Activated T-helper 1 cell treated with anti-CD3 and anti-CD28 coated beads, Interleukin-2, amount 50 U/mL, for 16 hours (primary cell): Measurements from ENCODE around the gene RARA.
"Not testable (repeated sequence)": the region's sequence is repeated elsewhere in the genome, so short reads cannot be mapped to it uniquely, and the experiment has no call there.

Experiments used
- DNase-seq, 2 donors: peaks; one replicate each; pipeline ENCODE4 v3.0.0-alpha.2; 2020; ENCODE audit warnings: low read depth in 1 of 2, low spot score in 1 of 2

RARA gene

GRCh38 chr17:40297511-40297910 is 11.5 kb upstream of the RARA start:
- no peak for DNase-seq

DNA sequence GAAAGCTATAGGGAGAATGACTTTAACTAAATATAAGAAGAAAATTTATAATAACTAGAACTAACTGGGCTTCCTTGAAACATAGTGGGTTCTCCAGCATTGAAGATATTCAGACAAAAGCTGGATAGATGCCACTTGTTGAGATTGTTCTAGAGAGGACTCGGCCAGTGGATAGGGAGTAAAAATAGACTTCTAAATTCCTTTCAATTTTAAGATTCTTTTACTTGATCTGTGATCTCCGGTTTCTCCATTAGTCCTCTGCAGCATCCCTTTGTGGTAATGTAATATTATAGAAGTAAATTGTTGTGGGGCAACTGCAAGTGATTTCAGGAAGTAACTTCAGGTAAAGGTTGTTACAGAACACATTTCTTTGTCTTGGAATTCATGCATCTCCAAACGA is 10.3 kb upstream of the RARA start:
- no peak for DNase-seq

GRCh38 chr17:40299159-40299757 is 9.7 kb upstream of the RARA start:
- not testable (repeated sequence) for DNase-seq

DNA sequence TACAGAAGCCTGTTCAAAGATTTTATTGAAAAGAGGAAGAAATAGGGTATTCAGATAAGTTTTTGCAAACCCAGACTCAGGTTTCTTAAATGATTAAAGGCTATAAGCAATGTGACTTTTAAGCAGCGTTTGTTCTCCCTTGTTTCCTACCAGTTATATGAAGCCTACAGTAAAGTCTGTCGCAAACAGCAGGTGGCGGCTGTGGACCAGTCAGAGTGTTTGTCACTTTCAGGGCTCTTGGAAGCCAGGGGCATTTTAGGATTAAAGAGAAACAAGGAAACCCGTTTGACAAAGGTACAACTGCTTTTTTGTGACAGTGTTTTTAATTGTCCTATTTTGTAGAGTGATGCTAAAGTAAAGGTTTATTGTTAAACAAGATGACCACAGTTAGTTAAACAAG is 7.7 kb upstream of the RARA start:
- DNase-seq = no peak

DNA sequence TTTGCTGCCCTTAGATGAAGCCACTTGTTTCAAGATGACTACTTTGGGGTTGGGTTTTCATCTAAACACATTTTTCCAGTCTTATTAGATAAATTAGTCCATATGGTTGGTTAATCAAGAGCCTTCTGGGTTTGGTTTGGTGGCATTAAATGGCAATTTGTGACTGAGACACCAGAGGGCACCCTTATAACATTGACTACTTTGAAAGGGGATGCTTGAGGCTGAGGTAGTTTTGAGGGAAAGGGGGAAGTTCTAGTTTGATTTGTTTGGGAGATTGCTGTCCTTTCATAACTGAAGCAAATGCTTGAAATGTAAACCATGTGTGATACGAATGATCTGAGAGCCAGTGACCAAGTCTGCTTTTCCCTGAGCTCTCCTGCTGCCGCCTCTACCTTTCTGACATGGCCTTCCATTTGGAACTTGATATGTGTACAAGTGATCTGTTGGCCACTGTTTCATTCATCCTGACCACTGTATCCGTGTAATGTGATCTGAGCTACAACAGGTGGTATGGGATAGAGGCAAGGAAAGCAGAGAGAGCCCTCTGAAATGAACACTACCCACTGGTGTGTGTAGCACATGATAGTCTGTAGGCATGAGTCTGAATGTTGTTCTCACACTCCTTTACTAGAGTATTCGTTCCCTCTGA is 5.8 kb upstream of the RARA start:
- no peak for DNase-seq

- DNase-seq = no peak
Measured at GRCh38 chr17:40303708-40304551, 5.0 kb upstream of the RARA start.

DNA sequence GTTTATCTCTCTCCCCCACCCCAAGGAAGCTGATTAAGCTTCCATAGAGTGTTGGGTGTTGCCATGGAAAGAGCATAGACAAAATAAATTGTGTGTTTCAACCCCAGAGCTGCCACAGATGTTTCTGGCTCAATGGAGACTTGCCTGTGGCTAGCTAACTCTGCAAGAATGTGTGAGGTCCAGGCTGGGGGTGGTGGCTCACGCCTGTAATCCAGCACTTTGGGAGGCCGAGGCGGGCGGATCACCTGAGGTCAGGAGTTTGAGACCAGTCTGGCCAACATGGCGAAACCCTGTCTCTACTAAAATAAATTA is 4.5 kb upstream of the RARA start:
- DNase-seq = not testable (repeated sequence)

- not testable (repeated sequence) for DNase-seq
Measured at GRCh38 chr17:40304866-40305265, 4.1 kb upstream of the RARA start.

- DNase-seq = no peak
Measured at GRCh38 chr17:40306395-40306794, 2.6 kb upstream of the RARA start.

DNA sequence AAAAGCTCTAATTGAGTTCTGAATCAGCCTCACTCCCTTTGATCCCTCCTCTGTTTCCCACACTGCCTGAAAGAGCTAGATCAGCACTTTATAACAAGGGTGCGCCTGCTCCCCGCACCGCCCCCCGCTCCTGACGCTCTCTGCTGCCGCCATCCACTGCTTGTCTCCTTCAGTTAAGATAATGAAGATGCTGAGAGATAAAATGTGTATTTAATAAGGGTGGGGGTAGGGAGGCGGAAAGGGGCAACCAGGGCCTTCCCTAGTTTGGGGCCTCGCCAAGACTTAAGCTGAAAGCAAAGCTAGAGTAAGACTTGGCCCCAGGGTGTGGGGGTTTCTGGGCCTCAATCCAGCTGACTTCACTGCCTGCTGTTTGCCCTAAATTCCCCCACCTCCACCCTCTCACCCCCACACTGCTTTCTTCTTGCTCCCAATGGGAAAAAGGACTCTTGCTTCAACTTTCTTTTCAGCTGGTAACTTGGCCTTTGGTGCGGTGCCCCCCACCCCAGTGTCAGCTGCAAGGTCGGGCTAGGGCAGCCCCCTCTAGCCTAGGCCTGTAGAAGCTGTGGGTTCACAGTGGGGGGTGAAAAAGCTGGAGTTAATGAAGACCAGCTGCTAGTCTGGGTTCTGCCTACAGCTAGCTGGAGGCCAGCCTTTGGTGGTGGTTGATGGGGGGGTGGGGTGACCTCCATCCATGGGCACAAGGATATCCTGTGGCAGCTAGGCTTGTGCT is 1.8 kb upstream of the RARA start:
- no peak for DNase-seq

- DNase-seq = no peak
Measured at GRCh38 chr17:40307740-40308239, 1.2 kb upstream of the RARA start.

GRCh38 chr17:40309949-40310510 is 1.1 kb downstream of the RARA start:
- no peak for DNase-seq

DNA sequence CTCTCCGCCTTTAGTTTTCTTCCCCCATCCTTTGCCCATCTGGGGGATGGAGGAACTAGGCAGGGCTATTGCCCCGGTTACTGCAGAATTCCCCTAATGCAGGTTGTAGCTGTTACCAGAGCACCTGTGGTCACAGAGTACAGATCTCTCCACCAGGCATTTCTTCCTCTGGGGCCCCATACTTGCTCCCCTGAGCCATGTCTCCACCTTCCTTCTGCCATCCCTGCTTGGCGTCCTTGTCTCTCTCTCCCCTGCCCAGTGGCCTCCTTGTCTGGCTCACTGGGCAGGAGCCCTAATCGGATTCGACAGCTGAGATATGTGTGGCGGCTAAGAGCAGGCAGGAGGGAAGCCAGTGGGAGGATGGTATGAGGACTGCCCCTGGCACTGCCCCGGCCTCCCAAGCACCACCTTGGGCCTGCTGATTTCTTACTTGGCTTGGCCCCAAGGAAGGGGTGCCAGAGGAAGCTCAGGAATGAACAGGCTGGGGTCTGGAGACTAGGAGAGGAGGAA is 2.0 kb downstream of the RARA start:
- DNase-seq = no peak

- no peak for DNase-seq
Measured at GRCh38 chr17:40311575-40311974, 2.6 kb downstream of the RARA start.

DNA sequence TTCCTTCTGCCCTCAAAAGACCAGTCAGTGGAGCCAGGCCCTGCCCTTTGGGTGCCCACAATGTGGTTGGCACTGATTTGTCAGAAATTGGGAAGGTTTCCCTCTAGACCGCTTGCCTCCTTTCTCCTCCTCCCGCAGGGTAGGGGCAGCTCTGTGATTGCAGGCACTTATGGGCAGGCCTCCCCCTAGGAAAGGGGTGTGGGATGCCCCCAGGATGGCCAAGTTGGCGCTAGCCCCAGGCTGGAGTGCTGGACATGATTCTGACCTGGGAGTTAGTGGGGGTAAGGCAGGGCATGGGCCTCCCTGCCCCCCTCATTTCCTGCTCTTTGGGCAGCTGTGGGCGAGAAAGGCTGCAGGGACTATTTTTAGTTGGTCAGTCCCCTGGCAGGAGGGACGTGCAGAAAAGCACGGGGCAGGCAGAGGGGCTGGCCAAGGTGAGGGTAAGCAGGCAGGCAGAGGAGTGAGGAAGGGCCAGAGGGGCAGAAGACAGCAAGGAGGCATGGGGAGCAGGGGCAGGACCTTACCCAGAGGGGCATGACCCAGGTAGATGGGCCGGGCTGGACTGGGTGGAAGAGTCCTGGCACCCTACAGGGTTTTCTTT is 3.3 kb downstream of the RARA start:
- DNase-seq = no peak

DNA sequence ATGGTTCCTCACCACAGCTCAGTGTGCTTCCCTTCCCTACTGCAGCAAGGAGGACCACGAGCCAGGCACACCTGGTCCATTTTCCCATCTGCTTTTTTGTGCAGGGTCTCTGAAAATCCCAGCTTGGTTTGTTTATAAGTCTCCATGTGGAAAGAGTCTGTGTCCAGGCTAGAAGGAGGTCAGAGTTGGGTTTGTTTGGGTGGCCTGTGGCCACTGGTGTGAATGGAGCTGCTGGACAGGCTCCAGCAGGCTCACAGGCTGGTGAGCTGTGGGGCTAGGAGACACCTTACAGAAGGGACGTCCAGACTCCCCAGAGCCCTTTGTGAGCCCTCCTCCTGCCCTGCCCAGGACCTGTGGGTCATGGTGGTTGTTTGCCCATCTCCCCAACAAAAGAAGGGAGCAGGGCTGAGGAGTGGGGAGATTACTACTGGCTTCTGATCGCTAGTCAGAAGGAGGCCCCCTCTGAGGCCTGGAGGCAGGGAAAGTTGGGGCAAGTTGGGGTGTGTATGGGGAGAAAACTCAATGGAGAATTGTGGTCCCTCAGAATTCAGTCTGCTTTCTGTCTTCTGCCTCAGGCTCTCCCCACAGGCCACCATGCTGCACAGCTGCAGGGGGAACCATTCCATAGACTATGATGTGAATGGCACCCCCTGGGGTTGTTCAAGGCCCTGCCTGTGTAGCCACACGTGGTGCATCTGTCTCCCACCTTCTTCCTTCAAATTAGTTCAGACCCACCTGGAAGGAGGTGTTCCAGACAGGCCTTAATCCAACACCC is 4.1 kb downstream of the RARA start:
- no peak for DNase-seq

DNA sequence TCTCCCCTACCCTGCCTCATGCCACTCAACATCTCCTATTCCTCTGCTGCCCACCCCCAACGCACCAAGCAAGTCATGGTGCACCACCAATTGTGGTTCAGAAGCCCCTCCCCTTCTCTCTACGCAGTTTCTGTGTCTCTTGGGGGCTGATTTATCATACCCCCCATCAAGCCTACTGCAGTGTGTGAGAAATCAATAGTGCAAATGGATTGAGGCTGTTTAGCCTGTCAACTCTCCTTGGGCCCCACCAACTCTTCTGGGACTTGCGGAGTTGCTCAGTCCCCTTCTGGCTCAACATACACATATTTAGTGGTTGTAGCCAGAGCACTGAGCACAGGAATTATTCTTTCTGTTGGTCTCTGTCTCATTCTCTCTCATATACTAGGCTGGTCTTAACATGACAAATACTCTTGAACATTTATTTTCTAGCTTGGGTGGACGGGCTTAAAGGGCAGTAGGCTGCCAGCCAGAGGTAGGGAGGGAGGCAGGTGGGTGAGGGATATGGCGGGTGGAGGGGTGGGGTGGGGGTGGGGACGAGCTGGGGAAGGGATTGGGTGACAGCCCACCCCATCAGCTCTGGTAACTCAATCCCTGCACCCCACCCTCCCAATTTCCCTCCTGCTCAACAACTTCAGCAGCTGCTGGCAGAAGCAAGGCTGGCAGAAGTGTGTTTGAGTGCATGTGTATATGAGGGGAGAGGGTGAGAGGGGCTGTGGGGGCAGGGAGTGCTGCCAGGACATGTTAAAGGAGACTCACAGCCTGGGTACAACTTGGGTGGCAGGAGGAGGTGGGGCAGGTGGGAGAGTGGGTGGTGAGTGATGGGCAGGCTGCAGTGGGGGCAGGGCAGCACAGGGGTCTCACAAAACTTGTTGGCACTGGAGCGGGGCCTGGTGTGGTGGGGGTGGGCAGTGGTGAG is 4.9 kb downstream of the RARA start:
- DNase-seq = no peak

- peak; percentile 82 to 86 for DNase-seq
Measured at GRCh38 chr17:40314584-40314956, 5.6 kb downstream of the RARA start.

- no peak for DNase-seq
Measured at GRCh38 chr17:40315206-40315605, 6.2 kb downstream of the RARA start.
